Measurements from ENCODE around the gene IQSEC3. TPM values are rescaled to one million over a fixed set of nuclear protein-coding genes. Genes with fewer than 3 reads are reported as not detected.

Gene IQSEC3
- total RNA-seq, 1 donor, result under 0.01 TPM

GRCh38 chr12:220491-220890 lies 153.9 kb downstream of the IQSEC3 start:
- DNase-seq (ENCODE audit: low read depth), result no peak
- TF ChIP-seq, protein P1, sequence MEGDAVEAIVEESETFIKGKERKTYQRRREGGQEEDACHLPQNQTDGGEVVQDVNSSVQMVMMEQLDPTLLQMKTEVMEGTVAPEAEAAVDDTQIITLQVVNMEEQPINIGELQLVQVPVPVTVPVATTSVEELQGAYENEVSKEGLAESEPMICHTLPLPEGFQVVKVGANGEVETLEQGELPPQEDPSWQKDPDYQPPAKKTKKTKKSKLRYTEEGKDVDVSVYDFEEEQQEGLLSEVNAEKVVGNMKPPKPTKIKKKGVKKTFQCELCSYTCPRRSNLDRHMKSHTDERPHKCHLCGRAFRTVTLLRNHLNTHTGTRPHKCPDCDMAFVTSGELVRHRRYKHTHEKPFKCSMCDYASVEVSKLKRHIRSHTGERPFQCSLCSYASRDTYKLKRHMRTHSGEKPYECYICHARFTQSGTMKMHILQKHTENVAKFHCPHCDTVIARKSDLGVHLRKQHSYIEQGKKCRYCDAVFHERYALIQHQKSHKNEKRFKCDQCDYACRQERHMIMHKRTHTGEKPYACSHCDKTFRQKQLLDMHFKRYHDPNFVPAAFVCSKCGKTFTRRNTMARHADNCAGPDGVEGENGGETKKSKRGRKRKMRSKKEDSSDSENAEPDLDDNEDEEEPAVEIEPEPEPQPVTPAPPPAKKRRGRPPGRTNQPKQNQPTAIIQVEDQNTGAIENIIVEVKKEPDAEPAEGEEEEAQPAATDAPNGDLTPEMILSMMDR (IDR thresholded peaks at IDR 0.05; ENCODE audit: insufficient read depth, low read depth, low read length), result no peak
- H3K4me3 ChIP-seq (ENCODE audit: low read depth, low read length), result no peak overlapping the region

- DNase-seq (ENCODE audit: low read depth), result no peak
- TF ChIP-seq, protein P1 (IDR thresholded peaks at IDR 0.05; ENCODE audit: insufficient read depth, low read depth, low read length), result no peak
- H3K4me3 ChIP-seq (ENCODE audit: low read depth, low read length), result no peak overlapping the region
Observed at GRCh38 chr12:220946-221550, 154.5 kb downstream of the IQSEC3 start.

GRCh38 chr12:221736-222135 lies 155.2 kb downstream of the IQSEC3 start:
- DNase-seq (ENCODE audit: low read depth), result no peak
- TF ChIP-seq, protein P1 (IDR thresholded peaks at IDR 0.05; ENCODE audit: insufficient read depth, low read depth, low read length), result no peak
- no peak overlapping the region for H3K4me3 ChIP-seq (ENCODE audit: low read depth, low read length)

- DNase-seq (ENCODE audit: low read depth), result no peak
- TF ChIP-seq, protein P1 (IDR thresholded peaks at IDR 0.05; ENCODE audit: insufficient read depth, low read depth, low read length), result no peak
Observed at GRCh38 chr12:223841-224240, 157.3 kb downstream of the IQSEC3 start.

GRCh38 chr12:224330-224729 lies 157.8 kb downstream of the IQSEC3 start:
- DNase-seq (ENCODE audit: low read depth), result no peak
- H3K4me3 ChIP-seq (ENCODE audit: low read depth, low read length), result no peak overlapping the region
- TF ChIP-seq, protein P1 (IDR thresholded peaks at IDR 0.05; ENCODE audit: insufficient read depth, low read depth, low read length), result no peak

More at GRCh38 chr12:223841-224240, 157.3 kb downstream of the IQSEC3 start:
- H3K4me3 ChIP-seq (ENCODE audit: low read depth, low read length), result no peak overlapping the region

DNA sequence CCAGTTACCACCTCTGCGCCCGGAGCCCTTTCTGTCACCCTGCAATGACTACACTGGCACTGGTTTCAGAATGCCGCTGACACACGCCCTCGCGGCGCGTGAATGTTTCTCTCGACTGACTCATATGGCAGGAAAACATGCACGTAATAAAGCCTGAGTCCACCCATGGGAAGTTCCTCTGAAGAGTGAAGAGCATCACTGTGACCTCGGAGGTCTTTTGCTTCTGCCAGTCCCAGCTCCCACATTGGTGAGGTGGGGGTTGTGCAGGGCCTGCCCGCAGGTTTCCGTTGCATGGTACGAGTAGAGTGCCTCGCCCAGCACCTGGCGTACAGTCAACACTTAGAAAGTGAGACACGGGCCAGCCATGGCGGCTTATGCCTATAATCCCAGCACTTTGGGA lies 158.4 kb downstream of the IQSEC3 start:
- TF ChIP-seq, protein P1 (IDR thresholded peaks at IDR 0.05; ENCODE audit: insufficient read depth, low read depth, low read length), result no peak
- H3K4me3 ChIP-seq (ENCODE audit: low read depth, low read length), result no peak overlapping the region
- DNase-seq (ENCODE audit: low read depth), result no peak

GRCh38 chr12:226401-226800 lies 159.8 kb downstream of the IQSEC3 start:
- H3K4me3 ChIP-seq (ENCODE audit: low read depth, low read length), result no peak overlapping the region
- TF ChIP-seq, protein P1 (IDR thresholded peaks at IDR 0.05; ENCODE audit: insufficient read depth, low read depth, low read length), result no peak
- DNase-seq (ENCODE audit: low read depth), result no peak

Data from fibroblast of villous mesenchyme (primary cell).